ENCODE results near the gene SLC15A3. TPM values are rescaled to one million over a fixed set of nuclear protein-coding genes. Genes with fewer than 3 reads are reported as not detected.
"Not testable (repeated sequence)": the region's sequence is repeated elsewhere in the genome, so short reads cannot be mapped to it uniquely, and the experiment has no call there.

SLC15A3 gene
- polyA plus RNA-seq, 3 donors, result 6.0 to 43.4 (median 23.8) TPM

GRCh38 chr11:60978546-60979380 is 26.8 kb upstream of the SLC15A3 start:
- 79 to 86% (median 84%) methylated on average over 10 of the region's 10 CpGs for WGBS, 3 donors
- H3K27ac ChIP-seq (ENCODE audit: low read depth, low read length), result no peak overlapping the region

- H3K27ac ChIP-seq (ENCODE audit: low read depth, low read length), result no peak overlapping the region
Measured at GRCh38 chr11:60977836-60978235, 25.9 kb upstream of the SLC15A3 start.

- H3K27ac ChIP-seq (ENCODE audit: low read depth, low read length), result no peak overlapping the region
- whole genome bisulfite sequencing, 3 donors, result 81 to 84% (median 84%) methylated on average over 4 of the region's 4 CpGs
Measured at GRCh38 chr11:60977224-60977623, 25.2 kb upstream of the SLC15A3 start.

GRCh38 chr11:60974726-60975125 is 22.8 kb upstream of the SLC15A3 start:
- WGBS, 3 donors, result 89 to 90% (median 90%) methylated on average over 6 of the region's 6 CpGs
- no peak overlapping the region for H3K27ac ChIP-seq (ENCODE audit: low read depth, low read length)

GRCh38 chr11:60974316-60974715 is 22.3 kb upstream of the SLC15A3 start:
- 85 to 88% (median 88%) methylated on average over 13 of the region's 13 CpGs for WGBS, 3 donors
- H3K27ac ChIP-seq (ENCODE audit: low read depth, low read length), result not testable (repeated sequence)

- 86 to 89% (median 86%) methylated on average over 6 of the region's 6 CpGs for WGBS, 3 donors
- no peak overlapping the region for H3K27ac ChIP-seq (ENCODE audit: low read depth, low read length)
Measured at GRCh38 chr11:60973699-60974098, 21.7 kb upstream of the SLC15A3 start.

- 84 to 85% (median 85%) methylated on average over 15 of the region's 15 CpGs for WGBS, 3 donors
Measured at GRCh38 chr11:60972182-60973030, 20.4 kb upstream of the SLC15A3 start.

GRCh38 chr11:60971520-60971919 is 19.5 kb upstream of the SLC15A3 start, which contains the start of gene CD6:
CD6 (plus strand) TSS chr11:60971680; CDS start chr11:60971866, 186 bp downstream.
- H3K27ac ChIP-seq (ENCODE audit: low read depth, low read length), result no peak within 1 kb of the TSS
- WGBS, 3 donors, result 62 to 81% (median 71%) methylated on average over 16 of the region's 16 CpGs

More at GRCh38 chr11:60972182-60973030, 20.4 kb upstream of the SLC15A3 start:
- no peak overlapping the region for H3K27ac ChIP-seq (ENCODE audit: low read depth, low read length)

GRCh38 chr11:60970890-60971289 is 18.9 kb upstream of the SLC15A3 start:
- no peak overlapping the region for H3K27ac ChIP-seq (ENCODE audit: low read depth, low read length)
- WGBS, 3 donors, result 75 to 82% (median 79%) methylated on average over 5 of the region's 5 CpGs

GRCh38 chr11:60970369-60970774 is 18.4 kb upstream of the SLC15A3 start:
- 18 to 21% (median 18%) methylated on average over 9 of the region's 9 CpGs for WGBS, 3 donors

GRCh38 chr11:60968223-60968622 is 16.2 kb upstream of the SLC15A3 start:
- no peak overlapping the region for H3K27ac ChIP-seq (ENCODE audit: low read depth, low read length)
- WGBS, 3 donors, result 52 to 97% (median 95%) methylated on average over 1 of the region's 1 CpG

More at GRCh38 chr11:60970369-60970774, 18.4 kb upstream of the SLC15A3 start:
- no peak overlapping the region for H3K27ac ChIP-seq (ENCODE audit: low read depth, low read length)

GRCh38 chr11:60966890-60967289 is 14.9 kb upstream of the SLC15A3 start:
- 73 to 85% (median 83%) methylated on average over 4 of the region's 4 CpGs for WGBS, 3 donors
- H3K27ac ChIP-seq (ENCODE audit: low read depth, low read length), result no peak overlapping the region

GRCh38 chr11:60964801-60965200 is 12.8 kb upstream of the SLC15A3 start:
- no peak overlapping the region for H3K27ac ChIP-seq (ENCODE audit: low read depth, low read length)
- WGBS, 3 donors, result 77 to 90% (median 88%) methylated on average over 6 of the region's 6 CpGs

- H3K27ac ChIP-seq (ENCODE audit: low read depth, low read length), result no peak overlapping the region
- 81 to 90% (median 82%) methylated on average over 7 of the region's 7 CpGs for WGBS, 3 donors
Measured at GRCh38 chr11:60960405-60960804, 8.4 kb upstream of the SLC15A3 start.

GRCh38 chr11:60959431-60959830 is 7.5 kb upstream of the SLC15A3 start:
- WGBS, 3 donors, result 62 to 70% (median 69%) methylated on average over 6 of the region's 6 CpGs
- no peak overlapping the region for H3K27ac ChIP-seq (ENCODE audit: low read depth, low read length)

- no peak overlapping the region for H3K27ac ChIP-seq (ENCODE audit: low read depth, low read length)
- WGBS, 3 donors, result 69 to 80% (median 74%) methylated on average over 4 of the region's 4 CpGs
Measured at GRCh38 chr11:60957188-60957587, 5.2 kb upstream of the SLC15A3 start.

- WGBS, 3 donors, result 44 to 56% (median 45%) methylated on average over 5 of the region's 5 CpGs
Measured at GRCh38 chr11:60955571-60955970, 3.6 kb upstream of the SLC15A3 start.

GRCh38 chr11:60954421-60954820 is 2.4 kb upstream of the SLC15A3 start:
- WGBS, 3 donors, result 74 to 85% (median 75%) methylated on average over 5 of the region's 5 CpGs
- H3K27ac ChIP-seq (ENCODE audit: low read depth, low read length), result no peak overlapping the region

More at GRCh38 chr11:60955571-60955970, 3.6 kb upstream of the SLC15A3 start:
- no peak overlapping the region for H3K27ac ChIP-seq (ENCODE audit: low read depth, low read length)

- WGBS, 3 donors, result 61 to 85% (median 70%) methylated on average over 6 of the region's 6 CpGs
- H3K27ac ChIP-seq (ENCODE audit: low read depth, low read length), result no peak overlapping the region
Measured at GRCh38 chr11:60953781-60954180, 1.8 kb upstream of the SLC15A3 start.
